Amygdala (tissue), 56 donors: ENCODE results near the gene AEBP1.
"Not testable (repeated sequence)": the region's sequence is repeated elsewhere in the genome, so short reads cannot be mapped to it uniquely, and the experiment has no call there.

Source experiments
- DNase-seq, 56 donors: peaks; one replicate each; lab custom pipeline; 2025; lab: John Stamatoyannopoulos, UW

AEBP1 gene

GRCh38 chr7:44113764-44114354 is 9.7 kb downstream of the AEBP1 start:
- DNase-seq: no peak

- peak in 54 of 56 donors; percentile 16 to 92 (median 72) for DNase-seq
Observed at GRCh38 chr7:44114586-44115310, 10.6 kb downstream of the AEBP1 start.

GRCh38 chr7:44116087-44116788 is 12.1 kb downstream of the AEBP1 start:
- DNase-seq: no peak

GRCh38 chr7:44116789-44117666 is 12.9 kb downstream of the AEBP1 start:
- no peak for DNase-seq

GRCh38 chr7:44117801-44118429 is 13.8 kb downstream of the AEBP1 start:
- no peak for DNase-seq

GRCh38 chr7:44119829-44120380 is 15.8 kb downstream of the AEBP1 start:
- DNase-seq: no peak

- no peak for DNase-seq
Observed at GRCh38 chr7:44120395-44120794, 16.2 kb downstream of the AEBP1 start.

GRCh38 chr7:44121761-44122420 is 17.7 kb downstream of the AEBP1 start:
- DNase-seq: no peak

GRCh38 chr7:44122529-44122928 is 18.4 kb downstream of the AEBP1 start:
- DNase-seq: no peak

- DNase-seq: peak; percentile 61 to 98 (median 95)
Observed at GRCh38 chr7:44123190-44124003, 19.3 kb downstream of the AEBP1 start, which contains the start of gene POLD2. Gene POLD2 (minus strand): TSS chr7:44123548. CDS start chr7:44122053, 1,495 bp downstream.

GRCh38 chr7:44124822-44125202 is 20.7 kb downstream of the AEBP1 start:
- no peak for DNase-seq

- not testable (repeated sequence) for DNase-seq
Observed at GRCh38 chr7:44126574-44126973, 22.4 kb downstream of the AEBP1 start.

- DNase-seq: no peak
Observed at GRCh38 chr7:44127161-44127560, 23.0 kb downstream of the AEBP1 start.

- no peak for DNase-seq
Observed at GRCh38 chr7:44128721-44129582, 24.8 kb downstream of the AEBP1 start.

GRCh38 chr7:44131173-44132029 is 27.3 kb downstream of the AEBP1 start:
- no peak for DNase-seq

- no peak for DNase-seq
Observed at GRCh38 chr7:44132039-44132438, 27.9 kb downstream of the AEBP1 start.
